Astrocyte (in vitro differentiated cells and primary cell): ENCODE data around the gene MAGI1. TPM values are rescaled to one million over a fixed set of nuclear protein-coding genes. Genes with fewer than 3 reads are reported as not detected.

Experiments used
- DNase-seq: peaks from one replicate; pipeline ENCODE4 v3.0.0-alpha.2; 2010; ENCODE audit warnings: low read depth
- FAIRE-seq: peaks from 2 replicates; lab custom pipeline; 2011; peaks lifted over from hg19 to GRCh38; lab: Jason Lieb, UNC
- H2AFZ ChIP-seq: 2 replicates; pipeline ENCODE4 v1.6.0; 2012; ENCODE audit warnings: low read depth, low read length, inconsistent platforms
- H3K27ac ChIP-seq: 2 replicates; pipeline ENCODE4 v1.5.1; 2011; ENCODE audit warnings: low read depth, low read length, inconsistent platforms
- H3K27me3 ChIP-seq: 2 replicates; pipeline ENCODE4 v1.6.0; 2011; ENCODE audit warnings: low read length, inconsistent platforms; ENCODE audit not compliant: insufficient read depth
- H3K36me3 ChIP-seq: 2 replicates; pipeline ENCODE4 v1.5.1; 2011; ENCODE audit warnings: low read length, inconsistent platforms; ENCODE audit not compliant: insufficient read depth
- H3K4me1 ChIP-seq: 2 replicates; pipeline ENCODE4 v1.5.1; 2011; ENCODE audit warnings: low read length, inconsistent platforms; ENCODE audit not compliant: insufficient read depth
- H3K4me2 ChIP-seq: 2 replicates; pipeline ENCODE4 v1.6.0; 2012; ENCODE audit warnings: low read length, inconsistent platforms
- H3K4me3 ChIP-seq: 2 replicates; pipeline ENCODE4 v1.5.1; 2011; ENCODE audit warnings: low read depth, mild to moderate bottlenecking, low read length, inconsistent platforms; ENCODE audit not compliant: insufficient read depth
- H3K79me2 ChIP-seq: 2 replicates; pipeline ENCODE4 v1.6.0; 2012; ENCODE audit warnings: mild to moderate bottlenecking, low read length, inconsistent platforms; ENCODE audit not compliant: insufficient read depth
- H3K9ac ChIP-seq: 2 replicates; pipeline ENCODE4 v1.6.0; 2012; ENCODE audit warnings: mild to moderate bottlenecking, low read length, inconsistent platforms
- H3K9me3 ChIP-seq: 2 replicates; pipeline ENCODE4 v1.5.1; 2012; ENCODE audit warnings: low read depth, mild to moderate bottlenecking, low read length, inconsistent platforms; ENCODE audit not compliant: insufficient read depth
- H4K20me1 ChIP-seq: 2 replicates; pipeline ENCODE4 v1.6.0; 2012; ENCODE audit warnings: low read length, inconsistent platforms; ENCODE audit not compliant: insufficient read depth
- H3K27ac Mint-ChIP-seq: one replicate; pipeline ENCODE4 v1.8.0; 2021; ENCODE audit warnings: mild to moderate bottlenecking, mixed read lengths; ENCODE audit not compliant: unreplicated experiment
- H3K27me3 Mint-ChIP-seq: one replicate; pipeline ENCODE4 v1.8.0; 2021; ENCODE audit warnings: low read depth, mixed read lengths; ENCODE audit not compliant: unreplicated experiment
- H3K36me3 Mint-ChIP-seq: one replicate; pipeline ENCODE4 v1.8.0; 2021; ENCODE audit warnings: low read depth, mixed read lengths; ENCODE audit not compliant: unreplicated experiment
- H3K4me1 Mint-ChIP-seq: one replicate; pipeline ENCODE4 v1.8.0; 2021; ENCODE audit warnings: low read depth, mixed read lengths; ENCODE audit not compliant: unreplicated experiment
- H3K4me3 Mint-ChIP-seq: one replicate; pipeline ENCODE4 v1.8.0; 2021; ENCODE audit warnings: mild to moderate bottlenecking, moderate library complexity, mixed read lengths; ENCODE audit not compliant: unreplicated experiment
- H3K9me3 Mint-ChIP-seq: one replicate; pipeline ENCODE4 v1.8.0; 2021; ENCODE audit warnings: mild to moderate bottlenecking, mixed read lengths; ENCODE audit not compliant: unreplicated experiment
- EZH2 ChIP-seq: IDR thresholded peaks from 2 replicates; pipeline ENCODE4 v1.6.1; 2012; ENCODE audit warnings: mild to moderate bottlenecking, low read length, inconsistent platforms; ENCODE audit not compliant: insufficient read depth
- total RNA-seq: library from RNA; stranded (reverse); gene quantifications from 2 replicates; pipeline ENCODE4 v1.2.1, GENCODE V29; 2021
- TF ChIP-seq, protein P1 (sequence below): IDR thresholded peaks from 2 replicates; pipeline ENCODE4 v1.5.1; 2011; ENCODE audit warnings: low read depth, mild to moderate bottlenecking, inconsistent platforms, low read length, moderate library complexity; ENCODE audit not compliant: insufficient read depth

Gene MAGI1
- total RNA-seq, 1 donor from 2014 or later: 31.8 TPM

- H3K4me3 Mint-ChIP-seq: no peak overlapping the region
- peaks cover 34% of the 10 kb centered on the region for H4K20me1 ChIP-seq
- H3K9me3 ChIP-seq: no peaks in the 10 kb centered on the region
Measured at GRCh38 chr3:65671004-65671403, 367.7 kb downstream of the MAGI1 start.

GRCh38 chr3:65669163-65669875 lies 369.4 kb downstream of the MAGI1 start:
- Mint-ChIP-seq H3K36me3 (no peaks in the 10 kb centered on the region), H3K4me3 (no peak overlapping the region), H3K27me3 (no peaks in the 10 kb centered on the region), H3K27ac (peak overlapping the region; percentile 2), H3K4me1 (peaks cover 32% of the 10 kb centered on the region), H3K9me3 (no peaks in the 10 kb centered on the region)
- H3K9ac ChIP-seq: no peak overlapping the region
- H3K27ac ChIP-seq: no peak overlapping the region
- peaks cover 26% of the 10 kb centered on the region for H4K20me1 ChIP-seq
- no peaks in the 10 kb centered on the region for H3K27me3 ChIP-seq
- FAIRE-seq (peak; percentile 41), DNase-seq (peak; percentile 57)
- H3K9me3 ChIP-seq: no peaks in the 10 kb centered on the region
- no peaks in the 10 kb centered on the region for H3K36me3 ChIP-seq
- peak overlapping the region; percentile 11 for H3K4me2 ChIP-seq
- no peak overlapping the region for H2AFZ ChIP-seq
- H3K79me2 ChIP-seq: no peaks in the 10 kb centered on the region
- TF ChIP-seq EZH2: no peak
- TF ChIP-seq, protein P1, sequence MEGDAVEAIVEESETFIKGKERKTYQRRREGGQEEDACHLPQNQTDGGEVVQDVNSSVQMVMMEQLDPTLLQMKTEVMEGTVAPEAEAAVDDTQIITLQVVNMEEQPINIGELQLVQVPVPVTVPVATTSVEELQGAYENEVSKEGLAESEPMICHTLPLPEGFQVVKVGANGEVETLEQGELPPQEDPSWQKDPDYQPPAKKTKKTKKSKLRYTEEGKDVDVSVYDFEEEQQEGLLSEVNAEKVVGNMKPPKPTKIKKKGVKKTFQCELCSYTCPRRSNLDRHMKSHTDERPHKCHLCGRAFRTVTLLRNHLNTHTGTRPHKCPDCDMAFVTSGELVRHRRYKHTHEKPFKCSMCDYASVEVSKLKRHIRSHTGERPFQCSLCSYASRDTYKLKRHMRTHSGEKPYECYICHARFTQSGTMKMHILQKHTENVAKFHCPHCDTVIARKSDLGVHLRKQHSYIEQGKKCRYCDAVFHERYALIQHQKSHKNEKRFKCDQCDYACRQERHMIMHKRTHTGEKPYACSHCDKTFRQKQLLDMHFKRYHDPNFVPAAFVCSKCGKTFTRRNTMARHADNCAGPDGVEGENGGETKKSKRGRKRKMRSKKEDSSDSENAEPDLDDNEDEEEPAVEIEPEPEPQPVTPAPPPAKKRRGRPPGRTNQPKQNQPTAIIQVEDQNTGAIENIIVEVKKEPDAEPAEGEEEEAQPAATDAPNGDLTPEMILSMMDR: no peak
- no peaks in the 10 kb centered on the region for H3K4me1 ChIP-seq
- no peak overlapping the region for H3K4me3 ChIP-seq

More at GRCh38 chr3:65671004-65671403, 367.7 kb downstream of the MAGI1 start:
- Mint-ChIP-seq H3K27me3 (no peaks in the 10 kb centered on the region), H3K4me1 (peaks cover 24% of the 10 kb centered on the region), H3K9me3 (no peaks in the 10 kb centered on the region), H3K36me3 (no peaks in the 10 kb centered on the region), H3K27ac (no peak overlapping the region)
- no peak overlapping the region for H3K4me2 ChIP-seq
- no peak for TF ChIP-seq EZH2
- TF ChIP-seq, protein P1: no peak
- no peak overlapping the region for H3K9ac ChIP-seq
- no peaks in the 10 kb centered on the region for H3K79me2 ChIP-seq
- H3K36me3 ChIP-seq: no peaks in the 10 kb centered on the region
- H3K4me1 ChIP-seq: no peaks in the 10 kb centered on the region
- no peak overlapping the region for H3K4me3 ChIP-seq
- H3K27ac ChIP-seq: no peak overlapping the region
- DNase-seq (no peak), FAIRE-seq (no peak)
- H2AFZ ChIP-seq: no peak overlapping the region
- H3K27me3 ChIP-seq: no peaks in the 10 kb centered on the region

DNA sequence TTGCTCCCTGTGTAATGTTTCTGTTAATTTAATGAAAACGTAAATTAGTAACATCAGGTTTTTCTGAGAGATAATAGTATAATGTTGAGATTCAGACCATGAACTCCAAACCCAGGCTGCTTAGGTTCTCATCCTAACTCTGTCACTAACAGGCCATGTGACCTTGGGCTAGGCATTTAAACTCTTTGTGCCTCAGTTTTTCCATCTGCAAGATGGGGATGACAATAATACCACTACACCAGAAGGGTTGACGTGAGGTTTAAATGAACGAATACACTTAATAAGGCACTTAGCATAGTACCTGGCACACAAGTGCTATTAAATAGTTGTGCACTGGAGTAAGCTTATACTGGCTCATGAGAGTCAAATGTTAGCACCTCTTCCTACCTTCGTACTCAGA lies 370.8 kb downstream of the MAGI1 start:
- Histone ChIP-seq H3K27me3 (no peaks in the 10 kb centered on the region), H3K4me1 (no peaks in the 10 kb centered on the region), H3K9ac (no peak overlapping the region), H3K27ac (no peak overlapping the region), H3K9me3 (no peaks in the 10 kb centered on the region), H3K79me2 (no peaks in the 10 kb centered on the region), H3K36me3 (no peaks in the 10 kb centered on the region), H3K4me2 (no peak overlapping the region), H3K4me3 (no peak overlapping the region), H2AFZ (no peak overlapping the region), H4K20me1 (peaks cover 14% of the 10 kb centered on the region)
- no peaks in the 10 kb centered on the region for H3K27me3 Mint-ChIP-seq
- no peak for DNase-seq
- H3K9me3 Mint-ChIP-seq: no peaks in the 10 kb centered on the region
- peaks cover 34% of the 10 kb centered on the region for H3K4me1 Mint-ChIP-seq
- no peak for FAIRE-seq
- no peak overlapping the region for H3K27ac Mint-ChIP-seq
- no peak overlapping the region for H3K4me3 Mint-ChIP-seq
- TF ChIP-seq, protein P1: no peak
- no peak for TF ChIP-seq EZH2
- no peaks in the 10 kb centered on the region for H3K36me3 Mint-ChIP-seq
